Mesenchymal stem cell (in vitro differentiated cells and primary cell): ENCODE data around the gene NDOR1.

Source experiments
- DNase-seq: peaks from one replicate; pipeline ENCODE4 v3.0.0-alpha.2; 2013
- H2AFZ ChIP-seq: one replicate; pipeline ENCODE4 v1.6.1; 2013; ENCODE audit warnings: low read depth, mild to moderate bottlenecking, control low read depth, inconsistent platforms, low read length, moderate library complexity
- H2AK5ac ChIP-seq: 2 replicates; pipeline ENCODE4 v1.6.1; 2013; ENCODE audit warnings: low read length, moderate library complexity, mild to moderate bottlenecking, inconsistent platforms; ENCODE audit not compliant: severe bottlenecking
- H2BK120ac ChIP-seq: one replicate; pipeline ENCODE4 v1.6.1; 2013; ENCODE audit warnings: low read depth, mild to moderate bottlenecking, inconsistent platforms, low read length, moderate library complexity
- H2BK12ac ChIP-seq, 2 experiments: one replicate each; pipeline ENCODE4 v1.6.1; 2013; ENCODE audit warnings: inconsistent platforms in 2 of 2, low read length in 2 of 2, mild to moderate bottlenecking in 2 of 2, moderate library complexity in 2 of 2, control low read depth in 1 of 2
- H2BK15ac ChIP-seq: one replicate; pipeline ENCODE4 v1.6.1; 2013; ENCODE audit warnings: mild to moderate bottlenecking, low read depth, inconsistent platforms; ENCODE audit not compliant: poor library complexity, severe bottlenecking
- H2BK5ac ChIP-seq: 2 replicates; pipeline ENCODE4 v1.6.1; 2013; ENCODE audit warnings: low read depth, mild to moderate bottlenecking, low read length, control low read depth, inconsistent platforms; ENCODE audit not compliant: poor library complexity, severe bottlenecking
- H3K14ac ChIP-seq, 2 experiments: one replicate each; pipeline ENCODE4 v1.6.1; 2013; ENCODE audit warnings: inconsistent platforms in 2 of 2, low read length in 2 of 2, control low read depth in 1 of 2, mild to moderate bottlenecking in 1 of 2, moderate library complexity in 1 of 2
- H3K18ac ChIP-seq, 2 experiments: one replicate each; pipeline ENCODE4 v1.6.1; 2013; ENCODE audit warnings: inconsistent platforms in 2 of 2, low read length in 2 of 2, control low read depth in 1 of 2, low read depth in 1 of 2, mild to moderate bottlenecking in 1 of 2
- H3K23ac ChIP-seq, 2 experiments: one replicate each; pipeline ENCODE4 v1.6.1; 2013; ENCODE audit warnings: inconsistent platforms in 2 of 2, low read length in 2 of 2, mild to moderate bottlenecking in 2 of 2, moderate library complexity in 2 of 2, control low read depth in 1 of 2
- H3K27ac ChIP-seq: 2 replicates; pipeline ENCODE4 v1.5.1; 2013; ENCODE audit warnings: mild to moderate bottlenecking, moderate library complexity, low read length, control low read depth, inconsistent platforms; ENCODE audit not compliant: poor library complexity, severe bottlenecking
- H3K27me3 ChIP-seq, 2 experiments: 2 replicates each; pipeline versions ENCODE4 v1.6.1 to v1.7.0; 2013; ENCODE audit warnings: low read length in 2 of 2, mild to moderate bottlenecking in 2 of 2, moderate library complexity in 2 of 2, control low read depth in 1 of 2, inconsistent platforms in 1 of 2; ENCODE audit not compliant: control insufficient read depth in 1 of 2, insufficient read depth in 1 of 2
- H3K36me3 ChIP-seq, 2 experiments: 2 replicates each; pipeline versions ENCODE4 v1.6.1 to v1.7.0; 2013; ENCODE audit warnings: low read length in 2 of 2, control low read depth in 1 of 2, inconsistent platforms in 1 of 2, low read depth in 1 of 2, mild to moderate bottlenecking in 1 of 2; ENCODE audit not compliant: insufficient read depth in 2 of 2, control insufficient read depth in 1 of 2
- H3K4ac ChIP-seq, 2 experiments: one replicate each; pipeline ENCODE4 v1.6.1; 2013; ENCODE audit warnings: inconsistent platforms in 2 of 2, low read length in 2 of 2, mild to moderate bottlenecking in 2 of 2, moderate library complexity in 2 of 2, control low read depth in 1 of 2, low read depth in 1 of 2
- H3K4me1 ChIP-seq: 2 replicates; pipeline ENCODE4 v1.6.1; 2013; ENCODE audit warnings: low read depth, low read length, control low read depth; ENCODE audit not compliant: control insufficient read depth, insufficient read depth
- H3K4me2 ChIP-seq: 2 replicates; pipeline ENCODE4 v1.6.1; 2013; ENCODE audit warnings: low read length, mild to moderate bottlenecking, inconsistent platforms; ENCODE audit not compliant: poor library complexity, severe bottlenecking
- H3K4me3 ChIP-seq, 2 experiments: 2 replicates each; pipeline versions ENCODE4 v1.5.1 to v1.7.0; 2013; ENCODE audit warnings: low read length in 2 of 2, mild to moderate bottlenecking in 2 of 2, control low read depth in 1 of 2, low read depth in 1 of 2; ENCODE audit not compliant: insufficient read depth in 1 of 2
- H3K79me1 ChIP-seq: replicated peaks from 2 replicates; pipeline ENCODE4 v1.6.1; 2013; ENCODE audit warnings: mild to moderate bottlenecking, control low read depth, low read length, inconsistent platforms; ENCODE audit not compliant: poor library complexity, severe bottlenecking
- H3K9ac ChIP-seq: 2 replicates; pipeline ENCODE4 v1.7.0; 2013; ENCODE audit warnings: mild to moderate bottlenecking, low read length, moderate library complexity
- H3K9me3 ChIP-seq: 2 replicates; pipeline ENCODE4 v1.7.0; 2013; ENCODE audit warnings: mild to moderate bottlenecking, low read length; ENCODE audit not compliant: control insufficient read depth
- H4K8ac ChIP-seq: one replicate; pipeline ENCODE4 v1.6.1; 2013; ENCODE audit warnings: inconsistent platforms, mild to moderate bottlenecking, low read length, moderate library complexity
- H4K91ac ChIP-seq: one replicate; pipeline ENCODE4 v1.6.1; 2013; ENCODE audit warnings: mild to moderate bottlenecking, low read length, inconsistent platforms
- WGBS: methylation state at CpG from one replicate; pipeline ENCODE4 v1.1.7; 2013; ENCODE audit warnings: mixed read lengths; 5-methylcytosine and 5-hydroxymethylcytosine counted together

NDOR1 gene

DNA sequence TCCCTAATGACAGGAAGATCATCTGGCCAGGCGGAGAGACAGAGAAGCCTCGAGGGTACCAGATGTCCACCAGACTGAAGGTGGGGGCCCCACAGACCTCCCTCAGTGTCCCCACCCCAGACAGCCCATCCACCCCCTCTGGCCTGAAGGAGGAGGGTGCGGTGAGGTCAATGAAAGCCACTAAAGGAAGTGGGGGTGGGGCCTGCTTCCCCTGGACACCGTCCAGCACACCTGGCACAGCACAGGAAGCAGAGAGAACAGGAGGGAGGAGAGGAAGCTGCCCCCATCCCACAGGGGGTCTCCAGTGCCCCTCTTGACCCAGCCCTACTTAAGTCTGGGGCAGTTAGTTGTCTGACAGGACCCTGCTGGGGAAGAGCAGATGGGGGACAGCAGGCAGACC lies 46.9 kb upstream of the NDOR1 start:
- Histone ChIP-seq H4K8ac (no peak overlapping the region), H2BK120ac (no peak overlapping the region), H3K4ac (no peak overlapping the region), H3K79me1 (no peaks in the 10 kb centered on the region), H3K27me3 (peaks cover 77 to 85% of the 10 kb centered on the region in 2 experiments), H3K36me3 (peaks cover 0 to 4% of the 10 kb centered on the region in 2 experiments), H4K91ac (no peak overlapping the region), H3K27ac (no peak overlapping the region), H3K4me3 (no peak overlapping the region), H3K9me3 (no peaks in the 10 kb centered on the region), H3K9ac (no peak overlapping the region), H3K4me1 (peaks cover 27% of the 10 kb centered on the region), H2BK5ac (no peak overlapping the region), H2AK5ac (no peak overlapping the region), H3K14ac (no peak overlapping the region), H2BK12ac (no peak overlapping the region), H2BK15ac (no peak overlapping the region), H3K4me2 (no peak overlapping the region), H2AFZ (no peak overlapping the region), H3K18ac (no peak overlapping the region), H3K23ac (no peak overlapping the region)
- no peak for DNase-seq
- 45% methylated on average over 2 of the region's 4 CpGs for WGBS

DNA sequence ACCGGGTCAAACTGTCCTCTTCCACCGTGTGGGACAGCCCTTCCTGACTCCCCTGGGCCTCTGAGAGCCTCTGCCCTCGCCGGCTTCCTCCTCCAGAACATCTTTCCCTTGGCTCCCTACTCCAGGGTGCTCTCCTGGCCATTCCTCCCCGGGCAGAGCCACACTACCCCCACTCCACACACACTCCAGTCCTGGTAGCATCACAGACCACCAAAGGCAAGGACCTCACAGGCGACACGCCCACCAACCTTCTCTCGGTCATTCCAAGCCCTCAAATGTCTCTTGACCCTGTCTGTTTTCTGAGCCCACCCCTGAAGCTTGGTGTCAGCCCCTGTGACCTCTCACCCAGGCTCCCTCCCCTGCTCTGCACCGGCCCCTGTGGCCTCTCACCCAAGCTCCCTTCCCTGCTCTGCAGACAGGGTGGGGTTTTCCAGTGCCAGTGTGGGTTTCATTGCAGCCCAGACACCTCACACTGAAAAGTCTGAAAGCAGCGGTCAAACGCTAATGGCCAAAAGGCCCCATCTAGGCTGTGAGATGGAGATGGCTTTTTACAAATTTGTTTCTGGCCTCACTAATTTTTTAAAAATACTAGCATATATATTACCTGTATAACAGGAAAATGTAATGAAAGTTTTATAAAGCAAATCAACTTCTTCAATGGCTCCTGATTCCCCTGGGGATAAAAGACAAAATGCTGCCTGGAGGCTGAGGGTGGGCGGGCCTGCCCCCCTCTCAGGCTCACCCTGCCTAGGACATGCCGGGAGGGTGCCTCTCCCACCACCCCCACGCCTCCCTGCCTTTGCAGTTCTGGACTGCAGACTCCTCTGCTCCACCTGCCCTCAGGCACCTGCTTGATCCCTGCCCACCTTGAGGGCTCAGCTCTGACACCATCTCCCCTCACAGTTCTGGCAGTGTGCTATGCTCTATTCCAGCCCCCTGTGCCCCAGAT lies 46.1 kb upstream of the NDOR1 start:
- Histone ChIP-seq H4K91ac (no peak overlapping the region), H4K8ac (no peak overlapping the region), H3K36me3 (peaks cover 0 to 4% of the 10 kb centered on the region in 2 experiments), H3K9me3 (no peaks in the 10 kb centered on the region), H3K18ac (no peak overlapping the region), H2AK5ac (no peak overlapping the region), H2BK12ac (no peak overlapping the region), H3K4me3 (no peak overlapping the region), H3K23ac (no peak overlapping the region), H3K79me1 (no peaks in the 10 kb centered on the region), H3K4me2 (no peak overlapping the region), H2BK5ac (no peak overlapping the region), H3K9ac (no peak overlapping the region), H3K27me3 (peaks cover 84 to 92% of the 10 kb centered on the region in 2 experiments), H3K27ac (no peak overlapping the region), H3K4me1 (peaks cover 27% of the 10 kb centered on the region), H2BK120ac (no peak overlapping the region), H3K14ac (no peak overlapping the region), H2AFZ (no peak overlapping the region), H3K4ac (no peak overlapping the region), H2BK15ac (no peak overlapping the region)
- no peak for DNase-seq
- WGBS = 49% methylated on average over 12 of the region's 14 CpGs

DNA sequence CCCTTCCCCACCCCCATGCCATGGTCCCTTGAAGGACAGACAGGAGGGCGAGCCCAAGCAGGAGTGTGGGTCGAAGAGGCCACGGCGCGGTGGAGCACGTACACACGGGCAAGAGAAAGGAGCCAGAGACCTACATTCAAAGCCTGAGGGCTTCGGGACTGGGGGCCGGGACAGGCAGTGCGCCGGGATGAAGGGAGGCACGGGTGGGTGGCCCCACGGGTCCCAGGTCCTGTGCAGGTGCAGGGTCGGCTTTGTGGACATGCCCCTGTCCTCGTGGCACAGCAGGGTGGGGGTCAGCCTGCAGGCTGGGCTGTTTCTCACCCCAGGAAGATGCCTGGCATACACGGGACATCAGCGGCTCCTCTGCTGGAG lies 45.5 kb upstream of the NDOR1 start:
- Histone ChIP-seq H3K4me1 (peaks cover 27% of the 10 kb centered on the region), H3K9ac (no peak overlapping the region)
- 89% methylated on average over 17 of the region's 17 CpGs for WGBS

GRCh38 chr9:137160716-137161557 lies 44.6 kb upstream of the NDOR1 start:
- Histone ChIP-seq H2BK5ac (no peak overlapping the region), H4K91ac (no peak overlapping the region), H3K4me2 (no peak overlapping the region), H3K27me3 (peaks cover 85 to 97% of the 10 kb centered on the region in 2 experiments), H3K9me3 (no peaks in the 10 kb centered on the region), H2BK15ac (no peak overlapping the region), H3K9ac (no peak overlapping the region), H3K27ac (no peak overlapping the region), H3K79me1 (no peaks in the 10 kb centered on the region), H3K4me1 (peaks cover 27% of the 10 kb centered on the region), H3K4ac (no peak overlapping the region), H3K14ac (no peak overlapping the region), H3K4me3 (no peak overlapping the region), H3K23ac (no peak overlapping the region), H4K8ac (no peak overlapping the region), H3K36me3 (peaks cover 0 to 4% of the 10 kb centered on the region in 2 experiments), H2AK5ac (no peak overlapping the region), H2AFZ (no peak overlapping the region), H3K18ac (no peak overlapping the region), H2BK12ac (no peak overlapping the region), H2BK120ac (no peak overlapping the region)
- no peak for DNase-seq
- WGBS = 48% methylated on average over 53 of the region's 56 CpGs

More for the DNA sequence above, 45.5 kb upstream of the NDOR1 start:
- H2BK15ac ChIP-seq = no peak overlapping the region
- H3K36me3 ChIP-seq = peaks cover 0 to 4% of the 10 kb centered on the region in 2 experiments
- H3K23ac ChIP-seq = no peak overlapping the region
- H4K91ac ChIP-seq = no peak overlapping the region
- no peak overlapping the region for H2BK12ac ChIP-seq
- H3K4me2 ChIP-seq = no peak overlapping the region
- no peak overlapping the region for H2AK5ac ChIP-seq
- no peaks in the 10 kb centered on the region for H3K79me1 ChIP-seq
- no peak overlapping the region for H3K4me3 ChIP-seq
- H2BK5ac ChIP-seq = no peak overlapping the region
- no peak for DNase-seq
- H3K9me3 ChIP-seq = no peaks in the 10 kb centered on the region
- H4K8ac ChIP-seq = no peak overlapping the region
- no peak overlapping the region for H2BK120ac ChIP-seq
- no peak overlapping the region for H2AFZ ChIP-seq
- H3K14ac ChIP-seq = no peak overlapping the region
- H3K27me3 ChIP-seq = peaks cover 85 to 97% of the 10 kb centered on the region in 2 experiments
- no peak overlapping the region for H3K27ac ChIP-seq
- H3K4ac ChIP-seq = no peak overlapping the region
- H3K18ac ChIP-seq = no peak overlapping the region
